Spinal cord (tissue), 10 donors: ENCODE results near the gene NEU4. TPM values are rescaled to one million over a fixed set of nuclear protein-coding genes. Genes with fewer than 3 reads are reported as not detected.
A peak's percentile ranks its signal among the peaks of the same experiment; 100 is the strongest.
"Not testable (repeated sequence)": the region's sequence is repeated elsewhere in the genome, so short reads cannot be mapped to it uniquely, and the experiment has no call there.

ENCODE experiments used
- DNase-seq, 6 donors: peaks; one replicate each; pipeline versions ENCODE4 v3.0.0 to v3.0.0-alpha.2; 2013 to 2015; ENCODE audit warnings: low spot score in 6 of 6, low read depth in 4 of 6
- H3K27ac ChIP-seq: one replicate; pipeline ENCODE4 v1.5.1; 2013; ENCODE audit warnings: low read depth, low read length, control low read depth
- H3K27me3 ChIP-seq: one replicate; pipeline ENCODE4 v1.6.1; 2013; ENCODE audit warnings: low read length; ENCODE audit not compliant: control insufficient read depth, insufficient read depth
- H3K36me3 ChIP-seq: one replicate; pipeline ENCODE4 v1.6.1; 2013; ENCODE audit warnings: low read length; ENCODE audit not compliant: control insufficient read depth, insufficient read depth
- H3K4me1 ChIP-seq: one replicate; pipeline ENCODE4 v1.6.1; 2013; ENCODE audit warnings: low read length; ENCODE audit not compliant: control insufficient read depth, insufficient read depth
- H3K4me3 ChIP-seq: one replicate; pipeline ENCODE4 v1.5.1; 2013; ENCODE audit warnings: low read depth, low read length, control low read depth
- H3K9me3 ChIP-seq: one replicate; pipeline ENCODE4 v1.6.1; 2013; ENCODE audit warnings: low read length; ENCODE audit not compliant: control insufficient read depth, insufficient read depth
- WGBS: methylation state at CpG from one replicate; pipeline ENCODE4 v1.1.5; 2013; ENCODE audit warnings: missing lambda C conversion rate; ENCODE audit not compliant: insufficient coverage; 5-methylcytosine and 5-hydroxymethylcytosine counted together
- long read RNA-seq, 4 donors: transcript quantifications; one replicate each; lab custom pipeline, GENCODE V29; 2026
- polyA plus RNA-seq, 2 donors: library from polyadenylated mRNA; unstranded; fragments of 120-200 nt; gene quantifications; one replicate each; pipeline ENCODE4 v1.2.1, GENCODE V29; 2013; ENCODE audit not compliant: insufficient read length in 2 of 2
- total RNA-seq, 2 donors: library from RNA; depleted of rRNA in 1 of 2; stranded (reverse); fragments of 120-200 nt in 1 of 2; fragments of >200 nt in 1 of 2; gene quantifications; one replicate each; pipeline versions ENCODE4 v1.2.3 to v1.2.4, GENCODE V29; 2013 to 2014
- donor health status: healthy.

Gene NEU4, protein sequence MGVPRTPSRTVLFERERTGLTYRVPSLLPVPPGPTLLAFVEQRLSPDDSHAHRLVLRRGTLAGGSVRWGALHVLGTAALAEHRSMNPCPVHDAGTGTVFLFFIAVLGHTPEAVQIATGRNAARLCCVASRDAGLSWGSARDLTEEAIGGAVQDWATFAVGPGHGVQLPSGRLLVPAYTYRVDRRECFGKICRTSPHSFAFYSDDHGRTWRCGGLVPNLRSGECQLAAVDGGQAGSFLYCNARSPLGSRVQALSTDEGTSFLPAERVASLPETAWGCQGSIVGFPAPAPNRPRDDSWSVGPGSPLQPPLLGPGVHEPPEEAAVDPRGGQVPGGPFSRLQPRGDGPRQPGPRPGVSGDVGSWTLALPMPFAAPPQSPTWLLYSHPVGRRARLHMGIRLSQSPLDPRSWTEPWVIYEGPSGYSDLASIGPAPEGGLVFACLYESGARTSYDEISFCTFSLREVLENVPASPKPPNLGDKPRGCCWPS
- total RNA-seq (1 to 10 TPM; 1.2 to 1.3 TPM), polyA plus RNA-seq (1 to 10 TPM; 8.2 to 8.3 TPM)
- long read RNA-seq, donor 1, transcript NEU4-203 (4 exons, 2,352 nt) = major isoform, 5 of 5 reads
- long read RNA-seq, donor 1, partial matches to known transcripts = 0 of 5 reads
- long read RNA-seq, donor 1, other reads (novel, unspliced or antisense) = 0 of 5 reads
- long read RNA-seq, donor 2, partial matches to known transcripts = 0 of 1 reads
- long read RNA-seq, donor 2, other reads (novel, unspliced or antisense) = 0 of 1 reads
- long read RNA-seq, donor 3, partial matches to known transcripts = 0 of 2 reads
- long read RNA-seq, donor 3, other reads (novel, unspliced or antisense) = 0 of 2 reads
- long read RNA-seq, donor 4 = 0 reads

DNA sequence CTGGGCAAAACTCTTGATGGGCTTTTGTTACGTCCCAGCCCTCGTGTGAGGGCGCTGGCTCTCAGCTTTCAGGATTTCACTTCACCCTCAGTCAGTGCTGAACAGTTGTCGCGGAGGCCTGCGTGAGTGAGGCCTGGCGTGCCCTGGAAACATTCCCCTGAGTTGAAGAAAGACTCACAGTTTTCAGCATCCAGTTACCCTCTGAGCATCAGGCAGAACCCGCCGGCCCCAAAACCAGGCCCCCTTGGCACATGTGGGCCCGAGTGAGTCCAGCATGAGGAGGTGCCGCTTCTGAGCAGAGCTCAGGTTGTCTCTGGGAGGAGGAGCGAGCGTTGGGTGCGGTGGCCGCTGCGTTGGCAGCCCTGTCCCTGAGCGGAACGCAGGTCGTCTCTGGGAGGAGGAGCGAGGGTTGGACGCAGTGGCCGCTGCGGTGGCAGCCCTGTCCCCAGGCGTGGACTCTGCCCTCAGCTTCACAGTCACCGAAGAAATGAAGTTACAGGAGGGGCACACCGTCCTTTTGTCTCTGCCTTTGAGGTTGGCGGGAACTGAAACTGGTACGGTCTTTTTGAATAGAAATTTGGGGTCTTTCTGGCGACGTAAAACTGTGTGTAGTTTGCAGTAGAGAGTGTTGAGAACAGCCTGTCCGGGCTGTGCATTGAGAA, at the start of gene NEU4:
TSS of gene NEU4 (plus strand) at position 473 of the 662 bp plus-strand sequence. CDS start 5,292 bp downstream, outside the sequence.
- no peak within 1 kb of the TSS for H3K4me3 ChIP-seq
- peaks cover 63% of the 10 kb centered on the region for H3K4me1 ChIP-seq
- H3K27ac ChIP-seq = no peak within 1 kb of the TSS

DNA sequence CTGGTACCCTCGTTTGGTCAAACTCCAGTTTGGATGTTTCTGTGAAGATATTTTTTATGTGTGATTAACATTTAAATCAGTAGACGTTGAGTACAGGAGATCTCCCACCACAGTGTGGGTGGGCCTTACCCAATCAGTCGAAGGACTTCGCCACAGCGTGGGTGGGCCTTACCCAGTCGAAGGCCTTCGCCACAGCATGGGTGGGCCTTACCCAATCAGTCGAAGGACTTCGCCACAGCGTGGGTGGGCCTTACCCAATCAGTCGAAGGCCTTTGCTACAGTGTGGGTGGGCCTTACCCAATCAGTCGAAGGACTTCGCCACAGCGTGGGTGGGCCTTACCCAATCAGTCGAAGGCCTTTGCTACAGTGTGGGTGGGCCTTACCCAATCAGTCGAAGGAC, 49.1 kb upstream of the NEU4 start:
- H3K36me3 ChIP-seq = peaks cover 49% of the 10 kb centered on the region
- H3K27ac ChIP-seq, H3K4me3 ChIP-seq, H3K27me3 ChIP-seq, H3K4me1 ChIP-seq, H3K9me3 ChIP-seq, DNase-seq: not testable (repeated sequence)
- WGBS = no CpG with 5 or more reads among the region's 16 CpGs

More for the DNA sequence above, at the start of gene NEU4:
- no peaks in the 10 kb centered on the region for H3K36me3 ChIP-seq
- DNase-seq = peak in 2 of 6 donors; percentile 13 to 33
- no peaks in the 10 kb centered on the region for H3K9me3 ChIP-seq
- WGBS = 77% methylated on average over 31 of the region's 31 CpGs
- peaks cover 6% of the 10 kb centered on the region for H3K27me3 ChIP-seq

DNA sequence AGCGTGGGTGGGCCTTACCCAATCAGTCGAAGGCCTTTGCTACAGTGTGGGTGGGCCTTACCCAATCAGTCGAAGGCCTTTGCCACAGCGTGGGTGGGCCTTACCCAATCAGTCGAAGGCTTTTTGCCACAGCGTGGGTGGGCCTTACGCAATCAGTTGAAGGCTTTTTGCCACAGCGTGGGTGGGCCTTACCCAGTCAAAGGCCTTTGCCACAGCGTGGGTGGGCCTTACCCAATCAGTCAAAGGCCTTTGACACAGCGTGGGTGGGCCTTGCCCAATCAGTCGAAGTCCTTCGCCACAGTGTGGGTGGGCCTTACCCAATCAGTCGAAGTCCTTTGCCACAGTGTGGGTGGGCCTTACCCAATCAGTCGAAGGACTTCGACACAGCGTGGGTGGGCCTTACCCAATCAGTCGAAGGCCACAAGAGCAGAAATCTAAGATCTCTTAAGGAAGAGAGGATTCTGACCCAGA, 48.7 kb upstream of the NEU4 start:
- Histone ChIP-seq H3K9me3 (peaks cover 2% of the 10 kb centered on the region), H3K27me3 (no peaks in the 10 kb centered on the region), H3K36me3 (peaks cover 47% of the 10 kb centered on the region), H3K4me3 (no peak overlapping the region), H3K27ac (no peak overlapping the region), H3K4me1 (no peaks in the 10 kb centered on the region)
- WGBS = 98% methylated on average over 17 of the region's 17 CpGs
- no peak for DNase-seq

DNA sequence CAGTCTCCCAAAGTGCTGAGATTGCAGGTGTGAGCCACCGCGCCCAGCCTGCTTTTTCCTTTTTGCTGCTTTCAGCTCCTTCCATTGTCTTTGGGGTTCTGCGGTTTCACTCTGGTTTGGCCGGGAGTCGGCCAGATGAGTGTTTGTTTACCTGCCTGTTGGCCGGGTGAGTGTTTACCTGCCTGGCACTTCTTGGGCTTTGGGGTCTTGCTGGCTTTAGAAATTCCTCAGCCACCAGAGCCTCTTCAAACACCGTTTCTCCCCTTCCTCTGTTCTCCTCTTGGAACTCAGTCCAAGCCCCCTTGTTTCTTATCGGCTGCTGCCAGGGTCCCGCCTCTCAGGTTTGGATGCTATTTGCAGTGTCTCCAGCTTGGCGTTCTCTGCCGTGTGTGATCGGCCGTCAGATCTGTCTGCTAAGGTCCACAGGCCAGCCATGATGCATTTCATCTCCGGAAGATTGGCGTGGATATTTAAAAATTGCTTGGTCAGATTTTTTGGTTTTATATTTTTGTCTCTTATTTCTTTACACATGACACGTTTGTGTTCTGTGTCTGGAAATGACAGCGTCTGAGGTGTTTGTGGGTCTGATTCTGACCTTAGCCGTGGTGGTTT, 46.6 kb upstream of the NEU4 start:
- H3K9me3 ChIP-seq = peaks cover 2% of the 10 kb centered on the region
- 77% methylated on average over 12 of the region's 18 CpGs for WGBS
- no peaks in the 10 kb centered on the region for H3K4me1 ChIP-seq
- no peaks in the 10 kb centered on the region for H3K27me3 ChIP-seq
- H3K36me3 ChIP-seq = peaks cover 38% of the 10 kb centered on the region
- H3K4me3 ChIP-seq = no peak overlapping the region
- no peak for DNase-seq
- H3K27ac ChIP-seq = no peak overlapping the region

DNA sequence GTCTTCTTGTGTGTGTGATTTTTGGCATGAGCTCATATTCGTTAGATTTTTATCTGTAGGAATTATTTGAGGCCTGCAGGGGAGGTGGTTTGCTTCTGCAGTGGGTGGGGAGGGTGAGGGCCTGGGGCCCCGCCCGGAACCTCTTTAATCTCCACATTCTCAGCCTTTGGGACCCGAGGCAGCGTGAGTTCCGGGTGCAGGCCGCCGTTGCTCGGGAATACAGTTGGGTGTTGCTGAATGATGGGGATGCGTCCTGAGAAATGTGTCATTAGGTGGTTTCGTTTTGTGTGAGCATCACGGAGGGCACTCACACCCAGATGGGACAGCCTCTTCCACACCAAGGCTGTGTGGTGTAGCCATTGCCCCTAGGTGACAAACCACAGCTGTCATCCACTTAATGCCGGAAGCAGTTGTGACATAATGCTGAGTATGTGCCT, 46.0 kb upstream of the NEU4 start:
- Histone ChIP-seq H3K4me3 (no peak overlapping the region), H3K36me3 (peaks cover 43% of the 10 kb centered on the region), H3K27me3 (no peaks in the 10 kb centered on the region), H3K9me3 (peaks cover 2% of the 10 kb centered on the region), H3K27ac (no peak overlapping the region), H3K4me1 (no peaks in the 10 kb centered on the region)
- DNase-seq = no peak
- 65% methylated on average over 2 of the region's 13 CpGs for WGBS

DNA sequence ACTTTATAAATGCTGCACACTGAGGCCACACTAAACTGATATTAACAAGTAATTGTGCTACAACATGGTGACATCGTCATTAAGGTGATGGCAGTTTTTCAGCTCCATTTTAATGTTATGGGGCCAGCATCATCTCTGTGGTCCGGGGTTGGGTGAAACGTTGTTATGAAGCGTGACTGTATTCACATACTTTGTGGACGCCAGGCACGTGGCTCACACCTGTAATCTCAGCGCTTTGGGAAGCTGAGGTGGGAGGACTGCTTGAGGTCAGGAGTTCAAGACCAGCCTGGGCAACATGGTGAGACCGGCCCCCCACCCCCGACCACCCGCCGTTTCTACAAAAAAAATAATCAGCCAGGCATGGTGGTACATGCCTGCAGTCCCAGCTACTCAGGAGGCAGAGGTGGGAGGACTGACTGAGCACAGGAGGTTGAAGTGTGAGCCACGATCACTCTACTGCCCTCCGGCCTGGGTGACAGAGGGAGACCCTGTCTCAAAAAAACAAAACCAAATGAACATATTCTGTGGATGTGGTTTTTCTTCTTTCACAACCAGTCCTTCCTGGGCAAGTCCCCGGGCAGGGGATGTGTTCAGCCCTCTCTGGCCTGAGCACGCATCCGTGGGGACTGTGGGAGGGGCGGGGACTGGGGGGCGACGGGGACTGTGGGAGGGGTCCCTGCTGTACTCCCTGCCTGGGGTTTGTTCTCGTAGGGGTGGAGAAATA, 45.3 kb upstream of the NEU4 start:
- no peaks in the 10 kb centered on the region for H3K27me3 ChIP-seq
- no peak overlapping the region for H3K4me3 ChIP-seq
- no peak overlapping the region for H3K27ac ChIP-seq
- H3K36me3 ChIP-seq = peaks cover 47% of the 10 kb centered on the region
- H3K9me3 ChIP-seq = peaks cover 2% of the 10 kb centered on the region
- DNase-seq = no peak
- 71% methylated on average over 13 of the region's 20 CpGs for WGBS
- no peaks in the 10 kb centered on the region for H3K4me1 ChIP-seq

DNA sequence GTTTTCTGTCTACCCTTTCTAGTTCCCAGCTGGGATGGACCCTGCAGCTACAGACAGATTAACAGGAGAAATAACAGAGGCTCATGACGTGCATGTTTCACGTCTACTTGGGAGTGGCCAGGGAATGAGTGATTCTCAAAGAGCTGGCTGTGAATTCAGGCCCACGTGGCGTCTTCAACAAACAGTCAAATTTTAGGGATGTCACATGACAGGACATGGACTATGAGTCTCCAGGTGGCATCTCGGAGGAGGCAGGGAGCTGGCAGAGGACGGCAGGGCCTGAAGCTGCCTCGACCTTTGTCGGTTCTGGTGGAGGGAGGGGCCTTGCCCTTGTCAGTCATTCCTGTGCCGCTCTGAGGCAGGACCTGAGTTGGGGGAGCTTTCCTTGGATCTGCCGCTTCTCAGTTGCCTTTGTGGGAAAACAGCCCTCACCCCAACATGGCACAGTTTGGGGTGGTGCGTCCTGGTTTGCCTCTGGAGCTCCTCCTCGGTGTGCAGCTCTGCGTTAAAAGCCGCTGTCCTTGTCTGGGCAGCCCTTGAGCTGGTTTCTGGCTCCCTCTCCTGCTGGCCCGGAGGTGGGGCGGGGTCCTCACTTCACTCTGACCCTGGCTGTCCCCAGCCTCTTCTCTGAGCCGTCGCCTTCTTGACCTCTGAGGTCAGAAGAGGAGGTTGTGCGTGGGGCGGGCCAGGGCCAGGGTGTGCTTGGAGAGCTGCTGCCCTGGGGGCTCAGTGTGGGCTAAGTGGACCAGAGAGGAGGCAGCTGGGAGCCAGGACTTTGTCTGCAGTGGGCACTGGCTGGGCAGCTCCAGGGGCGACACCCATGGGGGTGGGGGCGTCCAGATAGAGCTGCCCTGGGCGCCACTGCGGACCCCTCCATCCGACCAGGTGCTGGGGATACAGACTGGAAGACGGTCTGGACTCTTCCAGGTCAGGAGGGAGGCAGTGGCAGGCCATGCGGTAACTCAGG, 44.4 kb upstream of the NEU4 start:
- H3K4me1 ChIP-seq = no peaks in the 10 kb centered on the region
- peaks cover 51% of the 10 kb centered on the region for H3K36me3 ChIP-seq
- peaks cover 2% of the 10 kb centered on the region for H3K9me3 ChIP-seq
- WGBS = 63% methylated on average over 27 of the region's 27 CpGs
- no peak overlapping the region for H3K4me3 ChIP-seq
- H3K27ac ChIP-seq = peak overlapping the region; percentile 25
- peak in 1 of 6 donors; percentile 37 for DNase-seq
- H3K27me3 ChIP-seq = no peaks in the 10 kb centered on the region
